GM19099 (cell line): Measurements from ENCODE around the gene RELT.

Experiments
- POLR2A ChIP-seq: IDR thresholded peaks from 3 replicates; pipeline ENCODE4 v1.6.1; 2011; ENCODE audit warnings: low read depth; ENCODE audit not compliant: insufficient read length; ENCODE audit errors: extremely low read depth

The RELT gene

DNA sequence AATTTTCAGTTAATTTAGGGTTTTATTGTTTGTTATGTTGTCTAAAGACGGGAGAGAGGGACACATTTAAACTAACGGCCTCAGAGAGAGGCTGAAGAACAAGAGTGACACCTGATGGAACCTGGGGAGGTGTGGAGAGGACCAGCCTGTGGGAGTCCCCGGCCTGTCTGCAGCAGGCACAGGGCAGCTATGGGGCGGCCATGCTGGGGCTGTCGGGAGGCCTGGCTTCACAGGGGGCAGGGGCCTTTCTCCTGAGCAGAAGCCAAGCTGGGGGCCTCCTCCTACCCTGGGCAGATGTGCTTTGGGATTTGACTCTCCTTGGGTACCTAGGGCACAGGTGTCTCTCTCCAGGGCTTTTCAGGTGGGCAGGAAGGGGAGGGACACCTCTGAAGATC is 21.9 kb downstream of the RELT start:
- TF ChIP-seq POLR2A: no peak

DNA sequence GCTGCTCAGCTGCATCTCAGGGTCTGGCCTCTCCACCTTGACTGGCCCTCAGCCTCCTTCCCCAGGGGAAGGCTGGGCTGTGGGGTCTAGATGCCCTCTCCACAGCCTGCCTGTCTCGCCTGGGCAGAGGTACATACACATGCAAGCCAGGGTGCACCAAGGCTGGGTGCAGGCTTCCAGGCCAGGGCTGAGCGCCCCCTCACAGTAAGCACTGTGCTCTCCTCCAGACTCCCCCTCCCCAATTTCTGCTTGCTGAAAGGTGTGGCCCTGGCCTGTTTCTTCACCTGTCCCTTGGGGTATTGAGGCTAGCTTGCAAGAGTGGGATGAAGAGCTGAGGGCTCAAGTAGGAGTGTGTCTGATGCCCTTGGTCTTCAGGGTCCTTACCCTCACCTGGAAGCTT is 22.5 kb downstream of the RELT start:
- TF ChIP-seq POLR2A: no peak

DNA sequence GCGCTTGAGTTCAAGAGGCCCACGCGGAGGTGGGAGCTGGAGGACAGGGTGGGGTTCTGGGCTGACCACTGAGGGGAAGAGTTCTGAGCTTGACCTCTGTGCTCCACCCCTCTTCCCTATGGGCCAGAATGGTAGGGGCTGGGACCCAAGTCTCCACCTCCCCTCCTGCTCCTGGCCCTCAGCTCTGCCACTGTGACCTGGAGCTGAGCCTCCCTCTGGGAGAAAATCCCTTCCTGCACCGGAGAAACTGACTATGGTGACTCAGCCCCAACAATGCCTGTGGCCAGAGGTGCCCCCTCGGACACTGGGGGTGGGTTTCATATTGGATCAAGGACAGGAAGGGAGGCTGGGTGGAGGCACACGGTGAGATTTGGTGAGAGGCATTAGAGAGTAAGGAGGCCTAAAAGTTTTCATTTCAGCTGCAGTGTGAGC is 23.0 kb downstream of the RELT start:
- no peak for TF ChIP-seq POLR2A

DNA sequence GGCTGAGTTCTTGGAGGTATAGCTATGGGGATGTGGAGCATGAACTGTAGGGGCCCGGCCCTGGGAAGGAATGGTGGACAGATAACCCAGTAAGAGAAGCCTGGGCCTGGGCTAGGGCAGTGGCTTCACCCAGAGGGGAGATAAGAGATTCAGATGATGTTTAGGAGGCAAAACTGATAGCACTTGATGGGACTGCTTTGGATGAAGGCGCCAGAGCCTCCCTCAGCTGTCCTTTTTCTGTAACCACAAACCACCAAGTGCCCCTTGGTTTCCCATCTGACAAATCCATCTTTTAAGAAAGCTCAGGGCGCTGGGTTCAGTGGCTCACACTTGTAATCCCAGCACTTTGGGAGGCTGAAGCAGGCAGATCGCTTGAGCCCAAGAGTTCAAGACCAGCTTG is 23.4 kb downstream of the RELT start:
- no peak for TF ChIP-seq POLR2A

DNA sequence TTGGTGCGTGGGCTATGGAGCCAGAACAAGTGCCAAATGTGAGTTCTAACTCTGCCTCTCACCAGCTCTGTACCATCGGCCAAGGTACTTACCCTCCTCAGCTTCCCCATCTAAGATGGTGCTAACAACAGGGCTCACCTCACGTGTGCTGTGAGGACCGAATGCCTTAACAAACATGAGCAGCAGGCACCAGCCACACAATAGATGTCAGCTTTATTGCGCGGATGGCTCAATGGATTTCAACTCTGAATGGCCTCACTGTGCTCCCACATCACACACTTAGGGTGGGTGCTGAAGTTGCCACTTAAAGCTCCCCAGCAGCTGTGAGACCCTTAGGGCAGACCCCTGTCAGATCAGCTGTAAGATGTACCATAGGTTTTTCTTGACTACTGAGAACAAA is 24.1 kb downstream of the RELT start:
- no peak for TF ChIP-seq POLR2A

DNA sequence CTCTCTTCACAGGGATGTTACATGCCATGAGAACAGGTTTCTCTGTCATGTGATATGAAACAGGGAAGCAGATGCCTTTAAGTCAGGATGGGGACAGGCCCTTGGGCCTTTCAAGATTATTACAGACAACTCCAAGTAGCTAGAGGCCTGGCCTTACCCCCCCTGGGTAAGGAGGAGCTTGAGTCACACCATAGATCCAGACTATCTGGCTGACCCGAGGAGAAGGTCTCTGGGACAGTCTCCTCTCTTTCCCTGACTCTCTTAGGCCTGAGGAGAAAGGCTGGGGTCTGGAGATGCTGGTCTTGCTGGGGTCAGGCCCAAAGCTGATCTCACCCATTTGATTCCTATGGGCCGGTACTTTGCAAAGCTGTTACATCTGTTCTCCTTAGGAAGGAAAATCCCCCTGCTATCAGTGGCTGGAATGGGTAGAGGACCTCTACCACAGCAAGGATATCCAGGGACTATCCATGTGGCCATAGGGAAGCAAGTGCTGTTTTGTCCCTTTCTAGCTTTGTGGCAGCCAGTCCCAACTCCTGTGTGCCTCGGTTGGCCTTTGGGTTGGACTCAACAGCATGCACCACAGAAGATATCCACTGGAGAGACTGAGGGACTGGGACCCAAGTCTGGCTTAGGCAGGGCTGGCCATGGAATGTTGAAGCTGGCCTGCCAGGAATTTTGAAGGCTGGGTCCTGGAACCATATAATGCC is 25.2 kb downstream of the RELT start:
- no peak for TF ChIP-seq POLR2A

DNA sequence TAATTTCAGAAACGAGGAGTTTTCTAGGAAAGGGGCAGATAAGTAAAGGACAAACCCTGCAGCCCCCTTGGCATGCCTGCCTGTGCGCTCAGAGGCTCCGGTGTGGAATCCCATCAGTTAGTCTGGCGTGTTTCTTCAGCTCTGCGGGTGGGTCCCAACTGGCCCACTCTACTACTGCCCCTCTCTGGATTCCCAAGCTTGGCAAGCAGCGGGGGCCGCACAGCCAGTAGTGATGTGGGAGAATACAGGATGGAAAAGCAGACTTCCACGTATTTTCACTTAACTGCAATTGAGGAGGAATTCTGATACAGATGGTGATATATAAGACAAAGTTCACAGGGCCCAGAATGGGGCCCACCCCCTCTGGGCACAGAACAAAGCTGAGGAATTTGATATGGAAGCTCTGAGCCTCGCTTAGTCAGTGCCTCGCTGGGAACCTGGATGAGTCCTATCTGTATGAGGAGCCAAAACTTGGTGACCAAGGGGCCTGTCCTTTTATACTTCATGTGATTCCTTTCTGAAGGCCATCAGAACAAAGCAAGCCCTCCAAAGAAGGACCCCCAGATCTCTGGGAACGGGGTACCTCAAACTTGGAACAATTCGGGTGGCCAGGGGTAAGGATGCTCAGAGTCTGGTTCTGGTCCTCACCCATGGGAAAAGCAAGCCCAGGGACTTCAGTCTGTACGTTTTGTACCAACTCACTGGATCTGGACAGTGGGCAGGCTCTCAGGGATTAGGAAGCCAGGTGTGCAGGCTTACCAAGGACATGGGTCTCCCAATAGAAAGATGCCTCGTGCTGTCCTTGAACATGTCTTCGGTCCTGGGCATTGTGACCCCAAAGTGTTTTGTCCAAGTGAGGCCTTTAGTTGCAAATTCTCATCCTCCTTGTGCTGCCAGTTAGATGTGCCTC is 26.0 kb downstream of the RELT start:
- TF ChIP-seq POLR2A: no peak

DNA sequence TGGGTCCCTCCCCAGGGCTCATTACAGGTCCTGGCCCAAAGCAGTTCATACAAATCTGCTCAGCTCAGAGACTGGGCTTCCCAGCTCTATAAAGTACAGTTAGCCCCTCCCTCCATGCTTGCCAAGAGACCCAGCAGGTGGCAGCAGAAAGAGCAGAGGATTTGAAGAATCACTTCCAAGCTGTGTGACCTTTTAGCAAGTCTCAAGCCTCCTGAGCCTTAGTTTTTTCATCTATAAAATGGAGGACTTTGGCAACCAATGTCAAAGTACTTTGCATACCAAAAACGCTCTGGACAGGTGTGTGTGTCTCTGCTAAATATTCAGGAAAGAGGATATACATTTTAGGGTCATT is 26.6 kb downstream of the RELT start:
- no peak for TF ChIP-seq POLR2A

DNA sequence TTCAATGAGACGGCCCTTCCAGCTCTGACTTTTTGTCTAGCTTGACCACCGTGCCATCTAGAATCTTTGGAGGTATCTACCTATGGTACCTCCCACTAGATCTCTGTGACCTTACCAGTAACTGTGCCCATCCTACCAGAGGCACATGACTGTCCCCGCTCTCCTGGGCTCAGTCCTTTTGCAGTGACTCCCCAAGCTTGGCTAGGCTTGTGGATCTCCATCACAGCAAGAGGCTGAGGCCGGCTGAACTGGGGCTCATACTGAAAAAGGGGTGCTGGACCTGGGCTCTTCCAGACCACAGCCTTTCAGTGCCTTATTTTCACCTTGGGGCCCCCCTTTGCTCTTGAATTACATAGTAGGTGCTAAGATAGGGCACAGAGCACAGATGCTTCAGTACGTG is 27.3 kb downstream of the RELT start:
- TF ChIP-seq POLR2A: no peak

DNA sequence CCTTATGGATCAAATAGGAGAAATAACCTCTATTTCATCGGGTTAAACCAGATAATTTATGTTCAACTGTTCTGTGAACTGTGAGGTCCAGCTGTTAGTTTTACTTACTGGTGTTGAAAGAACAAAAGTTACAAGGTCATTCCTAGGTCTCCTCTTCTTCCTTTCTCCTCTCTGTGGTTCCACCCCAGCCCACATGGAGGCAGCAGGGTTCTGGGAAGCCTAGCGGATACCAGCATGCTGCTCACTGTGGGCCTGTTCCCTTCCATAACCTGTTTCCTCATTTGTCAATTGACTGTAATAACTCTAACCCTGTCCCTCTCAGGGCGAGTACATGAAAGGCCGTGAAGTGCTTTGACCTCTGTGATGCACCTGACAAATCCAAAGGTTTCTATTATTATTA is 27.8 kb downstream of the RELT start:
- TF ChIP-seq POLR2A: no peak

DNA sequence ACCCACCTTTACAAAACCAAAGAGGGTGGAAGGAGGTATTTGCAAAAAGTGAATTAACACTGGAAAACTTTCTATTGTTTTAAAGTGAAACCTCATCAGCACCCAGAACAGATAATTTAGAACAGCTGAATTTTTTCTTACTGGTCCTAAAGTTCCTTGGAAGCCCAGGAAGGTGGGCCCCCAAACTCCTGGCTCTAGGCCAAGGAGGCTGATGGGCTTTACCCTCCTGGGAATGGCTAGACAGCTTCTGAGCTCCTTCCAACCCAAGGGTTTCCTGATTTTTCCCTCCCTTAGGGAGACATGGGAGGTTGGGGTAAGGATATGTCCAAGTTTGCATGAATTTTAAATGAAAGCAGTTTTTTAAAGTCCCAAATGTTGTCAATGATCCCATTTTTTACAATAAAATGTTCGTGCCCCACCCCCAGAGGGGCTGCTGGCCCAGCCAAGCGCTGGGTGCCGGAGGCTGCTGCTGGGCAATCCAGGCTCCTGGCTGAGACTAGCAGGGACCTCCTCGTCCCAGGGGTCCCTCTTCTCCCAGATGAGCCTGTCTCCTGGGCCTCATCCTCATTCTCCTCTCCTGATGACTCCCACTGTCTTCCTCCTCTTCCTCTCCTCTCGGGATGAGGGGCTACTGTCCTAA is 28.4 kb downstream of the RELT start:
- no peak for TF ChIP-seq POLR2A

DNA sequence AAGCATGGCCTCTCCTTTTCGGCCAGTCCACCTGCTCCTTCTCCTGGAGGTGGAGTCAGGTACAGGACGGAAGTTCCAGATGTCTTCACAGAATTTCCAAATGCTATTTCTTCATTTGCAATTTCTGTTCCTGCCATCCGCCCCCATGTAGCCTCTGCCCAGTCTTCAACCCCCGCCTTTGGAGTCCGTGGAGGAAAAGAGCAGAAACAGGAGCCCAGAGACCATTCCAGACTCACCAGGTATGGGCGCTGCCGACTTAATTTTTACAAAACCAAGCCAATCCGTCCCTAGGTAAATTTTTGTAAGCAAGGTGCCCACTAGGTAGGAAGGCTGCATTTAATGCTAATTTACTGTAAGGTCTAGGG is 28.9 kb downstream of the RELT start:
- no peak for TF ChIP-seq POLR2A

DNA sequence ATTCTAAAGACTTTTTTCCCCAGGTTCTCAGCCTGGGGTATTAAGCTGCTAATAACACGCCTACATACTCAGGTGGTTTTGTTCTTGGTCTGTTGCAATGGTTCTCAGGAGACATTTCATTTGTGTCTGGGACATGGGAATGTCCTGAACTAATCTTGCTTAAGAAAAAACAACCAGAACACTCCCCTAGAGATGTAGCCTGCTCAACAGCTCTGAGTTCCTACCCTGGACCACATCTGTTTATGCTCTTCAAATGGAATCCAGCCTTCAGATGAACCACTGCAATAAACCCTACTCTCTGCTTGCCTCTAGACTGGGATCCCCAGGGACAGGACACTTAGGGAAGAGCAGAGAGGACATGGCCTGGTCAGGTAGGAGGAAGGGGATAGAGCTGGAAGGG is 29.9 kb downstream of the RELT start:
- TF ChIP-seq POLR2A: no peak

DNA sequence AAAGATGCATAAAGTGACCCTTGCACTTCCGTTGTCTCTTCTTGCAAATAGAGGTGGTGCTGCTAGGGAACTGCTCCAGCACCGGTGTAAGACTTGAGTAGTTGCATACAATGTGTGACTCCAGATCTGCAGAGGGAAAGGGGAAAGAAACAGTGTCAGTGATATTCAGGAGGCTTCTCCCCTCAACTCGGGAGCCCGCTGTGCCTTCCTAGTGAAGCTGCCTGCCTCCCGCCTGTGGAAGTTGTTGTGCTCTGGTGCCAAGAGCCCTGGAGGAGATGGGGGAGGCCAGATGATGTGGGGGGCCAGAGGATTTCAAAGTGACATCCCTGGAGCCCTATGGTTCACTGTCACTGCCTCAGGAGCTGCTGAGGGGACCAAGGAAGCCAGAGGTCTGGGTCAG is 30.4 kb downstream of the RELT start:
- TF ChIP-seq POLR2A: no peak

DNA sequence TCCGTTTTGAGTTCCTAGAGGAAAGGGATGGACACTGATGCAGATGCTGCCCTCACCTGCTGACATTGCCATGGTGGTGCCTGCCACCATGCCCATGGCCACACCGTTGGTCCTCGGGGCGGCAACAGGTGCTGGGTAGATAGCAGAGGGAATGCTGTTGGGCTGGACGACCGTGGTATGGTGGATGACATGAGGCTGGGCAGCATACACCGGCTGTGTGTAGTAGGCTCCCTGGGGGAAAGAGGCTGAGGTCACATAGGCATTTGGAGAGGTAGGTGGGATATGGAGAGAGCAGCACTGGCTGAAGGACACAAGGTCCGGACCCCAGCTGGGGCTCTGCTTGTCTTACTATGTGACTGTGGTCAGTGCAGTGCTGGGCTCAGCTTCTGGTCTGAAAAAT is 33.2 kb downstream of the RELT start:
- no peak for TF ChIP-seq POLR2A

DNA sequence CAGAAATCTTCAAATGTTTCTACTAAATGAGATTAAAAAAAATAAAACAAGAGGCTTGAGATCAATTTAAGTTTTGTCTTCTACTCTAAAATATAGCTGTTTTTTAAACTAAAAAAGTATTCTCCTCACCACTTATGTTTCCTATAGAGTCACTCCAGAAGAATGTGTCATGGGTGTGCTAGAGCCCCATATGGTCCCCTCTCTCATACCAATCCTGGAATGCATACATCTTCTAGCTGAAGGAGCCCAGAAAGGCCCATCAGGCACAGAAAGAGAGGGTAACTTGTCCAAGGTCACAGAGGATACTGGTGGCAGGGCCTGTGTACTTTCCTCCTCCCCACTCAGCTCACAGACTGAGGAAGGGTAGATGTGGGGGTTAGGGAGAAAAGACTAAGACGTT is 34.4 kb downstream of the RELT start:
- TF ChIP-seq POLR2A: no peak
